Esophagus squamous epithelium (tissue), 4 donors: ENCODE measurements around the gene NBL1.

ENCODE experiments used
- CTCF ChIP-seq, 6 experiments: fragments of 450-650 bp in 4 of 6; fragments of 200-600 bp in 2 of 6; sonication (generic) in 2 of 6; IDR thresholded peaks; one replicate each; pipeline ENCODE4 v1.5.1; 2016 to 2019; ENCODE audit warnings: antibody characterized with exemption in 6 of 6, mild to moderate bottlenecking in 4 of 6, moderate library complexity in 4 of 6
- POLR2A ChIP-seq, 4 donors: fragments of 450-650 bp; IDR thresholded peaks; one replicate each; pipeline ENCODE4 v1.6.1; 2017; ENCODE audit warnings: antibody characterized with exemption in 4 of 4, mild to moderate bottlenecking in 4 of 4, moderate library complexity in 3 of 4

- TF ChIP-seq CTCF (IDR thresholded peaks at IDR 0.05) (no peak), POLR2A (IDR thresholded peaks at IDR 0.05) (no peak)
Measured at GRCh38 chr1:19650416-19651140, 6.5 kb downstream of the NBL1 start.
